A549 (cell line): Measurements from ENCODE around the gene KHDC1. TPM values are rescaled to one million over a fixed set of nuclear protein-coding genes. Genes with fewer than 3 reads are reported as not detected.
A peak's percentile ranks its signal among the peaks of the same experiment; 100 is the strongest.

Experiments used
- ATAC-seq, 2 experiments: fragments of 200-7000 bp in 1 of 2; fragments of >200 bp in 1 of 2; cut with Nextera tagmentation in 1 of 2; cut with Tn5 transposase in 1 of 2; 3 replicates each; pipeline versions ENCODE4 v1.8.0 to v1.9.1; 2018 to 2020; ENCODE audit warnings: mild to moderate bottlenecking in 1 of 2, moderate library complexity in 1 of 2
- CTCF ChIA-PET: fragments of 300-600 bp; sonication (Branson Sonifier 250); formaldehyde crosslinking; extraction: SDS; loops from one replicate; lab custom pipeline; 2021; ENCODE audit warnings: antibody characterized with exemption, inconsistent platforms; lab: Yijun Ruan, JAX
- POLR2A ChIA-PET: fragments of 350-600 bp; formaldehyde crosslinking; extraction: SDS; loops from one replicate; lab custom pipeline; 2021; ENCODE audit warnings: antibody characterized with exemption, inconsistent platforms; lab: Yijun Ruan, JAX
- DNase-seq, 2 experiments: peaks; one replicate each; pipeline versions ENCODE4 v3.0.0 to v3.0.0-alpha.2; 2011 to 2016; ENCODE audit warnings: low read depth in 1 of 2, low spot score in 1 of 2
- FAIRE-seq: peaks from 2 replicates; lab custom pipeline; 2011; peaks lifted over from hg19 to GRCh38; lab: Jason Lieb, UNC
- H3K27ac ChIP-seq, 2 experiments: fragments of >200 bp; sonication (Bioruptor Twin); formaldehyde crosslinking; 3 replicates each; pipeline ENCODE4 v1.5.1; 2016 to 2017
- H3K4me1 ChIP-seq: fragments of >200 bp; sonication (Bioruptor Twin); formaldehyde crosslinking; 3 replicates; pipeline ENCODE4 v1.6.1; 2016
- H3K4me2 ChIP-seq: fragments of >200 bp; sonication (Bioruptor Twin); formaldehyde crosslinking; 3 replicates; pipeline ENCODE4 v1.6.1; 2016
- H3K4me3 ChIP-seq: fragments of >200 bp; sonication (Bioruptor Twin); formaldehyde crosslinking; 3 replicates; pipeline ENCODE4 v1.5.1; 2016
- H3K9me3 ChIP-seq: fragments of >200 bp; sonication (Bioruptor Twin); formaldehyde crosslinking; 3 replicates; pipeline ENCODE4 v1.6.1; 2016
- ATOH8 ChIP-seq: fragments of 250-450 bp; sonication (Bioruptor Pico); IDR thresholded peaks from 2 replicates; pipeline ENCODE4 v1.5.0; 2020; ENCODE audit warnings: low read depth, mild to moderate bottlenecking, moderate library complexity
- BCL3 ChIP-seq: fragments of >200 bp; sonication (Bioruptor Twin); formaldehyde crosslinking; IDR thresholded peaks from 3 replicates; pipeline ENCODE4 v1.6.1; 2016
- BHLHE40 ChIP-seq: IDR thresholded peaks from 2 replicates; pipeline ENCODE4 v1.6.1; 2012; ENCODE audit warnings: low read depth, low read length, inconsistent platforms
- CBX8 ChIP-seq: fragments of 200-600 bp; sonication (generic); IDR thresholded peaks from 2 replicates; pipeline ENCODE4 v1.6.1; 2016
- CEBPB ChIP-seq, 2 experiments: fragments of >200 bp in 1 of 2; sonication (Bioruptor Twin) in 1 of 2; formaldehyde crosslinking in 1 of 2; IDR thresholded peaks; 2 replicates each; pipeline ENCODE4 v1.6.1; 2012 to 2016
- CHD4 ChIP-seq: fragments of 200-600 bp; sonication (generic); IDR thresholded peaks from 2 replicates; pipeline ENCODE4 v1.6.1; 2016; ENCODE audit warnings: antibody characterized with exemption, mild to moderate bottlenecking, borderline replicate concordance
- ESRRA ChIP-seq: fragments of 150-350 bp; IDR thresholded peaks from 2 replicates; pipeline ENCODE4 v1.6.1; 2014; ENCODE audit warnings: mild to moderate bottlenecking, low read length, borderline replicate concordance
- FOSL2 ChIP-seq, 2 experiments: fragments of 450-650 bp in 1 of 2; fragments of >200 bp in 1 of 2; sonication (Bioruptor Twin) in 1 of 2; formaldehyde crosslinking; IDR thresholded peaks; 2 replicates each; pipeline versions ENCODE4 v1.5.0 to v1.6.1; 2016 to 2020; ENCODE audit warnings: mild to moderate bottlenecking in 1 of 2, moderate library complexity in 1 of 2
- FOXS1 ChIP-seq: fragments of 250-450 bp; sonication (Bioruptor Pico); IDR thresholded peaks from 2 replicates; pipeline ENCODE4 v1.5.0; 2020; ENCODE audit warnings: mild to moderate bottlenecking, moderate library complexity
- GATA3 ChIP-seq: IDR thresholded peaks from 2 replicates; pipeline ENCODE4 v1.6.1; 2012; ENCODE audit warnings: borderline replicate concordance
- HDAC2 ChIP-seq: fragments of 200-600 bp; sonication (generic); IDR thresholded peaks from 2 replicates; pipeline ENCODE4 v1.6.1; 2016
- HEYL ChIP-seq: fragments of 250-450 bp; sonication (Bioruptor Pico); IDR thresholded peaks from 2 replicates; pipeline ENCODE4 v1.8.0; 2021; ENCODE audit warnings: mild to moderate bottlenecking, moderate library complexity
- HMGXB4 ChIP-seq: fragments of 250-450 bp; sonication (Bioruptor Pico); IDR thresholded peaks from 2 replicates; pipeline ENCODE4 v1.5.0; 2021; ENCODE audit warnings: mild to moderate bottlenecking, moderate library complexity, borderline replicate concordance
- HOXA7 ChIP-seq: fragments of 250-450 bp; sonication (Bioruptor Pico); IDR thresholded peaks from 2 replicates; pipeline ENCODE4 v1.5.0; 2020; ENCODE audit warnings: mild to moderate bottlenecking, moderate library complexity
- HOXB5 ChIP-seq: fragments of 250-450 bp; sonication (Bioruptor Pico); IDR thresholded peaks from 2 replicates; pipeline ENCODE4 v1.5.0; 2020; ENCODE audit warnings: mild to moderate bottlenecking, moderate library complexity
- JUN ChIP-seq, 2 experiments: fragments of >200 bp; sonication (Bioruptor Twin); formaldehyde crosslinking; IDR thresholded peaks; 2 replicates in 1 of 2; 3 replicates in 1 of 2; pipeline ENCODE4 v1.6.1; 2016 to 2017
- KDM1A ChIP-seq: fragments of 200-600 bp; sonication (generic); IDR thresholded peaks from 2 replicates; pipeline ENCODE4 v1.6.1; 2016; ENCODE audit warnings: low read depth, mild to moderate bottlenecking
- MAZ ChIP-seq: fragments of 150-350 bp; IDR thresholded peaks from 2 replicates; pipeline ENCODE4 v1.6.1; 2014; ENCODE audit warnings: antibody characterized with exemption, low read depth, low read length, borderline replicate concordance
- MYC ChIP-seq: IDR thresholded peaks from 2 replicates; pipeline ENCODE4 v1.6.1; 2012; ENCODE audit warnings: mild to moderate bottlenecking, inconsistent platforms, low read length, improper control_type of control experiment, borderline replicate concordance
- NFE2L2 ChIP-seq: fragments of 150-350 bp; conservative IDR thresholded peaks from 2 replicates; pipeline ENCODE4 v1.6.1; 2014; ENCODE audit warnings: low read length
- NPAS2 ChIP-seq: fragments of 250-450 bp; sonication (Bioruptor Pico); IDR thresholded peaks from 2 replicates; pipeline ENCODE4 v1.8.0; 2022; ENCODE audit warnings: mild to moderate bottlenecking, moderate library complexity, borderline replicate concordance
- NR3C1 ChIP-seq: fragments of >200 bp; sonication (Bioruptor Twin); formaldehyde crosslinking; IDR thresholded peaks from 3 replicates; pipeline ENCODE4 v1.6.1; 2017
- PBX3 ChIP-seq: IDR thresholded peaks from 2 replicates; pipeline ENCODE4 v1.6.1; 2012
- PHF8 ChIP-seq: fragments of 200-600 bp; sonication (generic); IDR thresholded peaks from 2 replicates; pipeline ENCODE4 v1.6.1; 2016; ENCODE audit warnings: low read depth, mild to moderate bottlenecking, antibody characterized with exemption, moderate library complexity, borderline replicate concordance
- REST ChIP-seq: fragments of 200-600 bp; sonication (generic); IDR thresholded peaks from 2 replicates; pipeline ENCODE4 v1.6.1; 2016; ENCODE audit warnings: antibody characterized with exemption, mild to moderate bottlenecking, moderate library complexity
- RFX5 ChIP-seq: fragments of 450-650 bp; IDR thresholded peaks from 2 replicates; pipeline ENCODE4 v1.7.1; 2014; ENCODE audit warnings: antibody characterized with exemption, mild to moderate bottlenecking, moderate library complexity
- SMC3 ChIP-seq: fragments of >200 bp; sonication (Bioruptor Twin); formaldehyde crosslinking; IDR thresholded peaks from 3 replicates; pipeline ENCODE4 v1.6.1; 2018; ENCODE audit warnings: inconsistent platforms
- SREBF2 ChIP-seq: fragments of 450-650 bp; IDR thresholded peaks from 2 replicates; pipeline ENCODE4 v1.6.1; 2014; ENCODE audit warnings: mild to moderate bottlenecking, moderate library complexity
- TFCP2L1 ChIP-seq: fragments of 250-450 bp; sonication (Bioruptor Pico); IDR thresholded peaks from 2 replicates; pipeline ENCODE4 v1.5.0; 2021; ENCODE audit warnings: mild to moderate bottlenecking
- USF2 ChIP-seq: fragments of 450-650 bp; IDR thresholded peaks from 2 replicates; pipeline ENCODE4 v1.6.1; 2014; ENCODE audit warnings: antibody characterized with exemption
- ZSCAN20 ChIP-seq: fragments of 250-450 bp; sonication (Bioruptor Pico); IDR thresholded peaks from 2 replicates; pipeline ENCODE4 v1.8.0; 2022; ENCODE audit warnings: mild to moderate bottlenecking, moderate library complexity
- WGBS: methylation state at CpG from one replicate; pipeline ENCODE4 v1.1.6; 2017; ENCODE audit errors: missing lambda C conversion rate; 5-methylcytosine and 5-hydroxymethylcytosine counted together
- polyA plus RNA-seq, 4 experiments: library from polyadenylated mRNA; depleted of rRNA in 3 of 4; stranded (reverse); fragments of >200 nt; fragmentation: RNase III in 1 of 4; extraction: RNeasy Plus Mini Kit Qiagen cat#74134 plus additional on column Dnase treatment in 1 of 4; gene quantifications; 2 replicates in 3 of 4; 3 replicates in 1 of 4; pipeline ENCODE4 v1.2.3, GENCODE V29; 2011 to 2017

The KHDC1 gene
- polyA plus RNA-seq, 2 of the 4 experiments (the other 2 are of a cell fraction) = 4.5 to 5.2 TPM

- WGBS = 0% methylated on average over 22 of the region's 59 CpGs
- TF ChIP-seq PBX3 = no peak
- TF ChIP-seq CBX8 = no peak
- TF ChIP-seq FOSL2 (IDR thresholded peaks at IDR 0.05) = no peak
- TF ChIP-seq FOSL2 (CRISPR knock-in tag; IDR thresholded peaks at IDR 0.05) = no peak
- no peak for TF ChIP-seq USF2
- no peak for TF ChIP-seq FOXS1 (CRISPR knock-in tag)
- no peak for TF ChIP-seq MAZ
- no peak; the same call in 1 of the 2 replicates for TF ChIP-seq HMGXB4
- no peak for TF ChIP-seq HOXB5 (CRISPR knock-in tag)
- no peak for TF ChIP-seq TFCP2L1
- no peak for TF ChIP-seq CEBPB (IDR thresholded peaks at IDR 0.05)
- no peak for TF ChIP-seq NR3C1
- TF ChIP-seq PHF8 = no peak; the same call in 1 of the 2 replicates
- no peak for TF ChIP-seq CHD4
- peak in 1 of 2 experiments; percentile 57; a peak in 3 of 5 replicates for TF ChIP-seq JUN (IDR thresholded peaks at IDR 0.05)
- TF ChIP-seq SREBF2 = no peak
- no peak for TF ChIP-seq NFE2L2
- TF ChIP-seq GATA3 = no peak
- no peak for TF ChIP-seq NPAS2
- TF ChIP-seq BCL3 = peak; percentile 45; the same call in 1 of the 3 replicates
- peak; percentile 42; the same call in 1 of the 3 replicates for TF ChIP-seq SMC3
- no peak for TF ChIP-seq BHLHE40
- no peak for TF ChIP-seq HOXA7
- no peak for TF ChIP-seq ESRRA
- TF ChIP-seq HEYL (CRISPR knock-in tag) = no peak
- TF ChIP-seq HDAC2 = no peak
- TF ChIP-seq RFX5 = no peak
- no peak for TF ChIP-seq KDM1A
- no peak for TF ChIP-seq ZSCAN20 (CRISPR knock-in tag)
- TF ChIP-seq REST = peak; percentile 57
- TF ChIP-seq ATOH8 (CRISPR knock-in tag) = no peak
- TF ChIP-seq MYC = no peak
Observed at GRCh38 chr6:73309785-73310502, 46.9 kb upstream of the KHDC1 start.

More at GRCh38 chr6:73309785-73310502, 46.9 kb upstream of the KHDC1 start:
- Histone ChIP-seq H3K27ac (peak overlapping the region; percentile 89 to 96), H3K9me3 (no peaks in the 10 kb centered on the region), H3K4me3 (peak overlapping the region; percentile 67), H3K4me1 (peaks cover 7% of the 10 kb centered on the region; the same call in 1 of the 3 replicates), H3K4me2 (peak overlapping the region; percentile 97)
- ChIA-PET POLR2A (interaction anchor here (0.8 kb wide), 2 partner anchors 24 to 94 kb away, joined by 3 to 4 read pairs; no protein-coding TSS in a partner anchor), CTCF (interaction anchor here (1.0 to 3.2 kb wide), 8 partner anchors 13 to 79 kb away, joined by 3 to 16 read pairs (median 6); no protein-coding TSS in a partner anchor)
- peak; percentile 96 to 98 for ATAC-seq
- FAIRE-seq = no peak
- peak; percentile 62 to 67 for DNase-seq
